IMR-90 (cell line): Measurements from ENCODE around the gene NUCB2. TPM values are rescaled to one million over a fixed set of nuclear protein-coding genes. Genes with fewer than 3 reads are reported as not detected.
A peak's percentile ranks its signal among the peaks of the same experiment; 100 is the strongest.

Experiments used
- ATAC-seq: fragments of 200-7000 bp; cut with Tn5 transposase; 2 replicates; pipeline ENCODE4 v1.9.1; 2020; ENCODE audit warnings: low read depth, mild to moderate bottlenecking, moderate library complexity
- BruUV-seq: library from RNA; stranded (reverse); fragments of 400-500 nt; replicated peaks from 2 replicates; lab custom pipeline; 2021; lab: Mats Ljungman, UMichigan
- CTCF ChIA-PET: fragments of 300-600 bp; formaldehyde crosslinking; extraction: SDS; loops from one replicate; lab custom pipeline; 2021; ENCODE audit warnings: antibody characterized with exemption; lab: Yijun Ruan, JAX
- POLR2A ChIA-PET: fragments of 300-600 bp; sonication (Branson Sonifier 250); formaldehyde crosslinking; loops from one replicate; lab custom pipeline; 2022; ENCODE audit warnings: antibody characterized with exemption; ENCODE audit not compliant: unreplicated experiment; lab: Charles Lee
- DNase-seq: peaks from one replicate; pipeline ENCODE4 v3.0.0; 2013
- H2AFZ ChIP-seq: replicated peaks from 2 replicates; pipeline ENCODE3; 2013; ENCODE audit warnings: low read length, mild to moderate bottlenecking; ENCODE audit not compliant: poor library complexity
- H2AK5ac ChIP-seq: 2 replicates; pipeline ENCODE4 v1.6.1; 2013; ENCODE audit warnings: low read depth, low read length, inconsistent platforms
- H2AK9ac ChIP-seq: replicated peaks from 2 replicates; pipeline ENCODE3; 2013; ENCODE audit warnings: mild to moderate bottlenecking, low read depth, low read length, moderate library complexity; ENCODE audit not compliant: poor library complexity
- H2BK120ac ChIP-seq: 2 replicates; pipeline ENCODE4 v1.6.1; 2013; ENCODE audit warnings: low read depth, low read length, inconsistent platforms
- H2BK15ac ChIP-seq: 3 replicates; pipeline ENCODE4 v1.6.1; 2013; ENCODE audit warnings: low read depth, low read length, inconsistent platforms
- H2BK20ac ChIP-seq: 2 replicates; pipeline ENCODE4 v1.6.1; 2013; ENCODE audit warnings: low read depth, mild to moderate bottlenecking, inconsistent platforms, low read length, moderate library complexity
- H2BK5ac ChIP-seq: 2 replicates; pipeline ENCODE4 v1.6.1; 2013; ENCODE audit warnings: mild to moderate bottlenecking, low read depth, low read length, inconsistent platforms; ENCODE audit not compliant: poor library complexity, severe bottlenecking
- H3K14ac ChIP-seq: replicated peaks from 2 replicates; pipeline ENCODE4 v1.6.1; 2013; ENCODE audit warnings: low read depth, low read length, inconsistent platforms
- H3K18ac ChIP-seq: 2 replicates; pipeline ENCODE4 v1.6.1; 2013; ENCODE audit warnings: low read depth, low read length, control low read depth
- H3K23ac ChIP-seq: 2 replicates; pipeline ENCODE4 v1.6.1; 2013; ENCODE audit warnings: low read depth, low read length, inconsistent platforms
- H3K27ac ChIP-seq: 2 replicates; pipeline ENCODE4 v1.5.1; 2013; ENCODE audit warnings: mild to moderate bottlenecking, control low read depth, low read length; ENCODE audit not compliant: insufficient read depth
- H3K27me3 ChIP-seq: 2 replicates; pipeline ENCODE4 v1.6.1; 2013; ENCODE audit warnings: low read length; ENCODE audit not compliant: control insufficient read depth, insufficient read depth
- H3K36me3 ChIP-seq: 2 replicates; pipeline ENCODE4 v1.6.1; 2013; ENCODE audit warnings: low read length, mixed read lengths; ENCODE audit not compliant: control insufficient read depth, insufficient read depth
- H3K4ac ChIP-seq: 2 replicates; pipeline ENCODE4 v1.6.1; 2013; ENCODE audit warnings: low read depth, low read length, inconsistent platforms
- H3K4me1 ChIP-seq: 2 replicates; pipeline ENCODE4 v1.6.1; 2013; ENCODE audit warnings: low read length, mixed read lengths; ENCODE audit not compliant: control insufficient read depth, insufficient read depth
- H3K4me2 ChIP-seq: 2 replicates; pipeline ENCODE4 v1.6.1; 2013; ENCODE audit warnings: low read depth, mild to moderate bottlenecking, control low read depth, low read length, moderate library complexity
- H3K4me3 ChIP-seq: 2 replicates; pipeline ENCODE4 v1.5.1; 2013; ENCODE audit warnings: low read depth, mild to moderate bottlenecking, control low read depth, low read length, moderate library complexity; ENCODE audit not compliant: insufficient read depth
- H3K56ac ChIP-seq: 2 replicates; pipeline ENCODE4 v1.6.1; 2013; ENCODE audit warnings: low read length, inconsistent platforms; ENCODE audit not compliant: insufficient read depth; ENCODE audit errors: extremely low read depth
- H3K79me1 ChIP-seq, 2 experiments: 2 replicates each; pipeline ENCODE4 v1.6.1; 2013; ENCODE audit warnings: low read length in 2 of 2, inconsistent platforms in 1 of 2, low read depth in 1 of 2
- H3K9ac ChIP-seq: 2 replicates; pipeline ENCODE4 v1.6.1; 2013; ENCODE audit warnings: low read depth, low read length, control low read depth
- H3K9me1 ChIP-seq: 2 replicates; pipeline ENCODE4 v1.6.1; 2013; ENCODE audit warnings: low read length, inconsistent platforms; ENCODE audit not compliant: insufficient read depth
- H3K9me3 ChIP-seq: 2 replicates; pipeline ENCODE4 v1.6.1; 2013; ENCODE audit warnings: low read length; ENCODE audit not compliant: control insufficient read depth, insufficient read depth
- H4K20me1 ChIP-seq: 2 replicates; pipeline ENCODE4 v1.6.1; 2013; ENCODE audit warnings: low read length, inconsistent platforms; ENCODE audit not compliant: insufficient read depth
- H4K5ac ChIP-seq: 2 replicates; pipeline ENCODE4 v1.6.1; 2013; ENCODE audit warnings: mild to moderate bottlenecking, low read depth, low read length, control low read depth
- H4K8ac ChIP-seq, 2 experiments: 2 replicates each; pipeline ENCODE4 v1.6.1; 2013; ENCODE audit warnings: low read depth in 2 of 2, low read length in 2 of 2, control low read depth in 1 of 2, inconsistent platforms in 1 of 2
- H4K91ac ChIP-seq: 2 replicates; pipeline ENCODE4 v1.6.1; 2013; ENCODE audit warnings: low read depth, low read length, inconsistent platforms; ENCODE audit not compliant: insufficient read depth
- RCOR1 ChIP-seq: IDR thresholded peaks from 2 replicates; pipeline ENCODE4 v1.6.1; 2012; ENCODE audit warnings: mild to moderate bottlenecking, low read length, improper control_type of control experiment; ENCODE audit not compliant: insufficient replicate concordance
- WGBS, 2 experiments: methylation state at CpG; one replicate each; pipeline versions ENCODE4 v1.1.5 to v1.1.7; 2013; ENCODE audit warnings: missing lambda C conversion rate in 2 of 2; ENCODE audit not compliant: insufficient read length in 1 of 2; ENCODE audit errors: extremely low coverage in 2 of 2; 5-methylcytosine and 5-hydroxymethylcytosine counted together
- dilution Hi-C: fragments of 300-500 bp; cut with HindIII; formaldehyde crosslinking; loops from one replicate; pipeline ENCODE4 v1.14.3; 2018; ENCODE audit warnings: low sequenced_read_pairs; ENCODE audit not compliant: unreplicated experiment
- in situ Hi-C: fragments of 300-500 bp; cut with MboI; formaldehyde crosslinking; loops from 3 replicates; pipeline ENCODE4 v1.14.3; 2019; ENCODE audit warnings: low sequenced_read_pairs, inconsistent platforms, mixed read lengths
- intact Hi-C: fragments of 100-400 bp; cut with micrococcal nuclease; formaldehyde crosslinking; loops from 2 replicates; pipeline ENCODE4 v1.10.0; 2022
- polyA plus RNA-seq, 3 experiments: library from polyadenylated mRNA; depleted of rRNA; stranded (reverse); fragments of >200 nt; gene quantifications; 2 replicates each; pipeline ENCODE4 v1.2.3, GENCODE V29; 2012; ENCODE audit warnings: low replicate concordance in 1 of 3
- total RNA-seq: library from RNA; depleted of rRNA; stranded (reverse); fragments of >200 nt; gene quantifications from 2 replicates; pipeline ENCODE4 v1.2.3, GENCODE V29; 2012

The NUCB2 gene
- total and polyA plus RNA-seq, 2 of the 4 experiments (the other 2 are of a cell fraction): 52.7 to 55.4 TPM

- Histone ChIP-seq H3K14ac (no peak overlapping the region), H4K5ac (no peak overlapping the region), H2AFZ (no peak overlapping the region), H3K79me1 (peaks cover 7 to 14% of the 10 kb centered on the region in 2 experiments), H2AK9ac (peak overlapping the region; percentile 45), H3K9ac (no peak overlapping the region), H3K23ac (no peak overlapping the region), H3K36me3 (no peaks in the 10 kb centered on the region), H3K4ac (no peak overlapping the region), H3K4me3 (no peak overlapping the region), H4K91ac (no peak overlapping the region), H3K4me2 (no peak overlapping the region), H2BK5ac (no peak overlapping the region), H2BK15ac (no peak overlapping the region), H3K27me3 (no peaks in the 10 kb centered on the region; the same call in 1 of the 2 replicates), H3K27ac (no peak overlapping the region), H3K9me1 (no peaks in the 10 kb centered on the region), H3K18ac (no peak overlapping the region), H2BK20ac (no peak overlapping the region), H3K9me3 (no peaks in the 10 kb centered on the region), H2AK5ac (no peak overlapping the region), H2BK120ac (no peak overlapping the region), H3K56ac (no peak overlapping the region), H4K8ac (no peak overlapping the region), H3K4me1 (peaks cover 2% of the 10 kb centered on the region; the same call in 1 of the 2 replicates), H4K20me1 (no peaks in the 10 kb centered on the region)
- ATAC-seq (no peak), DNase-seq (no peak)
- TF ChIP-seq RCOR1: no peak
- in situ Hi-C loops (no loop called here), dilution Hi-C loops (no loop called here), intact Hi-C loops (no loop called here)
- ChIA-PET POLR2A (no interaction called here), CTCF (no interaction called here)
- no TSS peak for BruUV-seq
- WGBS, 2 experiments: 83% methylated on average over 5 of the region's 5 CpGs; no CpG with 5 or more reads in 1 of the 2 experiments
Observed at GRCh38 chr11:17273668-17274282, 2.8 kb upstream of the NUCB2 start.
